Peyer's patch (tissue), 4 donors: ENCODE data around the gene ADCY3.
"Not testable (repeated sequence)": the region's sequence is repeated elsewhere in the genome, so short reads cannot be mapped to it uniquely, and the experiment has no call there.

Experiments
- POLR2A ChIP-seq, 2 donors: fragments of 450-650 bp; IDR thresholded peaks; one replicate each; pipeline ENCODE4 v1.5.1; 2017; ENCODE audit warnings: antibody characterized with exemption in 2 of 2, mild to moderate bottlenecking in 2 of 2, moderate library complexity in 2 of 2
- TF ChIP-seq, protein P1 (sequence below), 6 experiments: fragments of 450-650 bp in 4 of 6; fragments of 200-600 bp in 2 of 6; sonication (generic) in 1 of 6; IDR thresholded peaks; one replicate each; pipeline ENCODE4 v1.5.1; 2017 to 2019; ENCODE audit warnings: antibody characterized with exemption in 6 of 6, mild to moderate bottlenecking in 3 of 6, moderate library complexity in 1 of 6

DNA sequence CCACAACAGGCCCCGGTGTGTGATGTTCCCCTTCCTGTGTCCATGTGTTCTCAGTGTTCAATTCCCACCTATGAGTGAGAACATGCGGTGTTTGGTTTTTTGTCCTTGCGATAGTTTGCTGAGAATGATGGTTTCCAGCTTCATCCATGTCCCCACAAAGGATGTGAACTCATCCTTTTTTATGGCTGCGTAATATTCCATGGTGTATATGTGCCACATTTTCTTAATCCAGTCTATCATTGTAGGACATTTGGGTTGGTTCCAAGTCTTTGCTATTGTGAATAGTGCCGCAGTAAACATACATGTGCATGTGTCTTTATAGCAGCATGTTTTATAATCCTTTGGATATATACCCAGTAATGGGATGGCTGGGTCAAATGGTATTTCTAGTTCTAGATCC lies 119.5 kb downstream of the ADCY3 start:
- TF ChIP-seq, protein P1, sequence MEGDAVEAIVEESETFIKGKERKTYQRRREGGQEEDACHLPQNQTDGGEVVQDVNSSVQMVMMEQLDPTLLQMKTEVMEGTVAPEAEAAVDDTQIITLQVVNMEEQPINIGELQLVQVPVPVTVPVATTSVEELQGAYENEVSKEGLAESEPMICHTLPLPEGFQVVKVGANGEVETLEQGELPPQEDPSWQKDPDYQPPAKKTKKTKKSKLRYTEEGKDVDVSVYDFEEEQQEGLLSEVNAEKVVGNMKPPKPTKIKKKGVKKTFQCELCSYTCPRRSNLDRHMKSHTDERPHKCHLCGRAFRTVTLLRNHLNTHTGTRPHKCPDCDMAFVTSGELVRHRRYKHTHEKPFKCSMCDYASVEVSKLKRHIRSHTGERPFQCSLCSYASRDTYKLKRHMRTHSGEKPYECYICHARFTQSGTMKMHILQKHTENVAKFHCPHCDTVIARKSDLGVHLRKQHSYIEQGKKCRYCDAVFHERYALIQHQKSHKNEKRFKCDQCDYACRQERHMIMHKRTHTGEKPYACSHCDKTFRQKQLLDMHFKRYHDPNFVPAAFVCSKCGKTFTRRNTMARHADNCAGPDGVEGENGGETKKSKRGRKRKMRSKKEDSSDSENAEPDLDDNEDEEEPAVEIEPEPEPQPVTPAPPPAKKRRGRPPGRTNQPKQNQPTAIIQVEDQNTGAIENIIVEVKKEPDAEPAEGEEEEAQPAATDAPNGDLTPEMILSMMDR (IDR thresholded peaks at IDR 0.05), result not testable (repeated sequence)
- not testable (repeated sequence) for TF ChIP-seq POLR2A (IDR thresholded peaks at IDR 0.05)
